K562 (cell line): ENCODE measurements around the gene SOX18. TPM values are rescaled to one million over a fixed set of nuclear protein-coding genes. Genes with fewer than 3 reads are reported as not detected.

Experiments
- ARNT ChIP-seq, 2 experiments: fragments of 450-650 bp; IDR thresholded peaks; 2 replicates each; pipeline ENCODE4 v1.6.1; 2016; ENCODE audit warnings: mild to moderate bottlenecking in 1 of 2
- BRF1 ChIP-seq: IDR thresholded peaks from 3 replicates; pipeline ENCODE4 v1.6.1; 2011; ENCODE audit warnings: borderline replicate concordance, mild to moderate bottlenecking; ENCODE audit not compliant: insufficient read length; ENCODE audit errors: extremely low read depth
- CREM ChIP-seq: IDR thresholded peaks from 2 replicates; pipeline ENCODE4 v1.6.1; 2014; ENCODE audit warnings: antibody characterized with exemption, low read depth
- CTBP1 ChIP-seq: fragments of 450-650 bp; IDR thresholded peaks from 2 replicates; pipeline ENCODE4 v1.6.1; 2016; ENCODE audit warnings: borderline replicate concordance
- DPF2 ChIP-seq: fragments of 450-650 bp; IDR thresholded peaks from 2 replicates; pipeline ENCODE4 v1.6.1; 2016
- GATAD2A ChIP-seq: fragments of 450-650 bp; IDR thresholded peaks from 2 replicates; pipeline ENCODE4 v1.6.1; 2017
- KDM4B ChIP-seq, 2 experiments: fragments of 450-650 bp in 1 of 2; sonication (generic) in 1 of 2; IDR thresholded peaks; 2 replicates each; pipeline ENCODE4 v1.6.1; 2016 to 2017; ENCODE audit warnings: borderline replicate concordance in 2 of 2, antibody characterized with exemption in 1 of 2, low read depth in 1 of 2, mild to moderate bottlenecking in 1 of 2
- MNT ChIP-seq, 2 experiments: fragments of 450-650 bp; conservative IDR thresholded peaks; 2 replicates each; pipeline ENCODE4 v1.6.1; 2017; ENCODE audit warnings: mild to moderate bottlenecking in 2 of 2, moderate library complexity in 2 of 2
- MTA3 ChIP-seq: fragments of 450-650 bp; formaldehyde crosslinking; IDR thresholded peaks from 2 replicates; pipeline ENCODE4 v1.6.1; 2017; ENCODE audit warnings: mild to moderate bottlenecking, borderline replicate concordance
- POLR2G ChIP-seq: fragments of 200-400 bp; formaldehyde crosslinking; IDR thresholded peaks from 2 replicates; pipeline ENCODE4 v1.6.1; 2017; ENCODE audit warnings: low read depth, mild to moderate bottlenecking, antibody characterized with exemption, low read length, moderate library complexity
- SMC3 ChIP-seq: conservative IDR thresholded peaks from 2 replicates; pipeline ENCODE4 v1.6.1; 2011; ENCODE audit warnings: low read depth, low read length, improper control_type of control experiment; ENCODE audit not compliant: insufficient read depth
- SP1 ChIP-seq: sonication (generic); formaldehyde crosslinking; IDR thresholded peaks from 2 replicates; pipeline ENCODE4 v1.8.1; 2022; ENCODE audit warnings: mild to moderate bottlenecking, missing genetic modification reagents
- polyA plus RNA-seq, 8 experiments: library from polyadenylated mRNA; depleted of rRNA in 4 of 8; stranded (reverse) in 5 of 8; unstranded in 3 of 8; fragments of >200 nt; fragmentation: Nextera tagmentation in 2 of 8; fragmentation: Illumina TruSeq in 1 of 8; extraction: Ambion mirVana in 2 of 8; extraction: Trizol in 1 of 8; gene quantifications; 2 replicates each; pipeline versions ENCODE4 v1.2.1 to v1.2.3, GENCODE V29; 2011 to 2014; ENCODE audit warnings: inconsistent platforms in 1 of 8, missing spikeins in 1 of 8
- total RNA-seq, 7 experiments: library from RNA; depleted of rRNA in 6 of 7; stranded (reverse); fragments of >200 nt in 6 of 7; fragmentation: Illumina TruSeq in 2 of 7; extraction: Trizol in 2 of 7; gene quantifications; 2 replicates each; pipeline versions ENCODE4 v1.2.1 to v1.2.3, GENCODE V29; 2011 to 2021; ENCODE audit warnings: low replicate concordance in 1 of 7
- TF ChIP-seq, protein P1 (sequence below), 3 experiments: fragments of 200-800 bp in 1 of 3; fragments of 250-450 bp in 1 of 3; fragments of 450-650 bp in 1 of 3; sonication (Bioruptor Pico) in 1 of 3; sonication (Bioruptor generic) in 1 of 3; formaldehyde crosslinking in 1 of 3; IDR thresholded peaks; 2 replicates each; pipeline versions ENCODE4 v1.6.1 to v1.8.0; 2016 to 2022; ENCODE audit warnings: mild to moderate bottlenecking in 2 of 3, missing genetic modification characterization in 2 of 3, missing compliant biosample characterization in 1 of 3, moderate library complexity in 1 of 3
- TF ChIP-seq, protein P2 (sequence below), 3 experiments: fragments of 200-800 bp in 1 of 3; sonication (Bioruptor generic) in 1 of 3; sonication (generic) in 1 of 3; formaldehyde crosslinking in 1 of 3; IDR thresholded peaks; 2 replicates each; pipeline versions ENCODE4 v1.6.1 to v1.8.0; 2016 to 2022; ENCODE audit warnings: mild to moderate bottlenecking in 2 of 3, missing compliant biosample characterization in 2 of 3, missing genetic modification characterization in 2 of 3, missing genetic modification reagents in 1 of 3
- TF ChIP-seq, protein P3 (sequence below): fragments of 450-650 bp; formaldehyde crosslinking; IDR thresholded peaks from 2 replicates; pipeline ENCODE4 v1.4.0; 2020; ENCODE audit warnings: mild to moderate bottlenecking

SOX18 gene
- total and polyA plus RNA-seq, 9 of the 15 experiments (the other 6 are each of a cell fraction or from before 2014, with no cell fraction given) = 0.15 to 19.8 (median 0.33) TPM

DNA sequence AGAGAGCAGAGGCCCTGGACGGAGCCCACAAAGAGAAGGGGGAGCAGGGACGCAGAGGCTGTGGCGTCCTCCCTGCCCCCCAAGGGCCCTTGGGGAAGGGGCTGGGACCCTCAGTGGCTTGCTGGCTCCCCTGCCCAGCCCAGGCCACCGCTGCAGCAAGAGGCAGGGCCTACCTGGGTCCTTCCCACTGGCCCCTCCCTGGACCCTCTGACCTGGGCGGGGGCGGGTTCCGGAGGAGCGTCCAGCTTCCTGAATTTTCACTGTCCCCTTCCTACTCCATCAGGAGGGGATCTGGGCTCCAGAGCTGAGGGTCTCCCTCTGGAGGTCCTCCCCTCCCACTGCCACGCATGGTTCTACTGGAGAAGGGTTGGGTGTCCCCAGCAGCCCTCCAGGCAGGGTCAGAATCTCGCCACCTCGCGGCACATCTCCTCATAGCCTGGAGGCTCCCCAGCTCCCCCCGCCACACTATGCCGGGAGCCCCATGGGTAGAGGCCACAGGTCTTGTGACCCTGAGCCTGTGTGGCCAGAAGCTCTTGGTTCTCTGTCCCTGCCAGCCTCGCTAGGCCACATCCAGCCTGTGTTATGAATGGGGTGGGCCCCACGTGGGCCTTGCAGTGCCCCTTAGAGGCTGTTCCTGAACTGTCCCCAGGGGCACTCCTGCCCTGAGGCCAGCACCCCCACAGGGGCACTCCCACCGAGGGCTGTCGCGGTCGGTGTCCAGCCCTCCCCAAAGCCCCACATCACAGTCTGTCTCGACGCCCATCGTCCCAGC, 1.0 kb upstream of the SOX18 start (continued):
- TF ChIP-seq, protein P1, sequence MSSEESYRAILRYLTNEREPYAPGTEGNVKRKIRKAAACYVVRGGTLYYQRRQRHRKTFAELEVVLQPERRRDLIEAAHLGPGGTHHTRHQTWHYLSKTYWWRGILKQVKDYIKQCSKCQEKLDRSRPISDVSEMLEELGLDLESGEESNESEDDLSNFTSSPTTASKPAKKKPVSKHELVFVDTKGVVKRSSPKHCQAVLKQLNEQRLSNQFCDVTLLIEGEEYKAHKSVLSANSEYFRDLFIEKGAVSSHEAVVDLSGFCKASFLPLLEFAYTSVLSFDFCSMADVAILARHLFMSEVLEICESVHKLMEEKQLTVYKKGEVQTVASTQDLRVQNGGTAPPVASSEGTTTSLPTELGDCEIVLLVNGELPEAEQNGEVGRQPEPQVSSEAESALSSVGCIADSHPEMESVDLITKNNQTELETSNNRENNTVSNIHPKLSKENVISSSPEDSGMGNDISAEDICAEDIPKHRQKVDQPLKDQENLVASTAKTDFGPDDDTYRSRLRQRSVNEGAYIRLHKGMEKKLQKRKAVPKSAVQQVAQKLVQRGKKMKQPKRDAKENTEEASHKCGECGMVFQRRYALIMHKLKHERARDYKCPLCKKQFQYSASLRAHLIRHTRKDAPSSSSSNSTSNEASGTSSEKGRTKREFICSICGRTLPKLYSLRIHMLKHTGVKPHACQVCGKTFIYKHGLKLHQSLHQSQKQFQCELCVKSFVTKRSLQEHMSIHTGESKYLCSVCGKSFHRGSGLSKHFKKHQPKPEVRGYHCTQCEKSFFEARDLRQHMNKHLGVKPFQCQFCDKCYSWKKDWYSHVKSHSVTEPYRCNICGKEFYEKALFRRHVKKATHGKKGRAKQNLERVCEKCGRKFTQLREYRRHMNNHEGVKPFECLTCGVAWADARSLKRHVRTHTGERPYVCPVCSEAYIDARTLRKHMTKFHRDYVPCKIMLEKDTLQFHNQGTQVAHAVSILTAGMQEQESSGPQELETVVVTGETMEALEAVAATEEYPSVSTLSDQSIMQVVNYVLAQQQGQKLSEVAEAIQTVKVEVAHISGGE (CRISPR knock-in tag; IDR thresholded peaks at IDR 0.05) = no peak
- TF ChIP-seq SP1 (CRISPR knock-in tag) = 0 out of 2 replicates have a peak, but pooled peaks have one; percentile 31
- TF ChIP-seq SMC3 = 0 out of 2 replicates have a peak, but pooled peaks have one; percentile 20
- TF ChIP-seq, protein P2, sequence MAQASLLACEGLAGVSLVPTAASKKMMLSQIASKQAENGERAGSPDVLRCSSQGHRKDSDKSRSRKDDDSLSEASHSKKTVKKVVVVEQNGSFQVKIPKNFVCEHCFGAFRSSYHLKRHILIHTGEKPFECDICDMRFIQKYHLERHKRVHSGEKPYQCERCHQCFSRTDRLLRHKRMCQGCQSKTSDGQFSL (CRISPR knock-in tag; IDR thresholded peaks at IDR 0.05) = peak; percentile 85
- TF ChIP-seq, protein P2 (tag; IDR thresholded peaks at IDR 0.05) = peak in 1 of 2 experiments; percentile 68; a peak in 2 of 4 replicates
- no peak for TF ChIP-seq BRF1
- TF ChIP-seq, protein P3, sequence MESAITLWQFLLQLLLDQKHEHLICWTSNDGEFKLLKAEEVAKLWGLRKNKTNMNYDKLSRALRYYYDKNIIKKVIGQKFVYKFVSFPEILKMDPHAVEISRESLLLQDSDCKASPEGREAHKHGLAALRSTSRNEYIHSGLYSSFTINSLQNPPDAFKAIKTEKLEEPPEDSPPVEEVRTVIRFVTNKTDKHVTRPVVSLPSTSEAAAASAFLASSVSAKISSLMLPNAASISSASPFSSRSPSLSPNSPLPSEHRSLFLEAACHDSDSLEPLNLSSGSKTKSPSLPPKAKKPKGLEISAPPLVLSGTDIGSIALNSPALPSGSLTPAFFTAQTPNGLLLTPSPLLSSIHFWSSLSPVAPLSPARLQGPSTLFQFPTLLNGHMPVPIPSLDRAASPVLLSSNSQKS (CRISPR knock-in tag) = no peak
- TF ChIP-seq ARNT (IDR thresholded peaks at IDR 0.05) = no peak
- TF ChIP-seq KDM4B (IDR thresholded peaks at IDR 0.05; ENCODE audit: borderline replicate concordance in 2 of 2, low read depth in 1 of 2) = 0 out of 4 replicates have a peak, but pooled peaks of 1 of the 2 experiments have one; percentile 1
- TF ChIP-seq GATAD2A = no peak; the same call in 1 of the 2 replicates
- TF ChIP-seq CTBP1 = peak; percentile 51; the same call in 1 of the 2 replicates
- 0 out of 2 replicates have a peak, but pooled peaks have one; percentile 58 for TF ChIP-seq MTA3
- 0 out of 2 replicates have a peak, but pooled peaks have one; percentile 11 for TF ChIP-seq DPF2
- peak; percentile 64 for TF ChIP-seq POLR2G
- TF ChIP-seq CREM = 0 out of 2 replicates have a peak, but pooled peaks have one; percentile 10
- TF ChIP-seq MNT (conservative IDR thresholded peaks at IDR 0.05) = peak in 1 of 2 experiments; percentile 37; a peak in 2 of 4 replicates
